ENCODE data around the gene ZFC3H1.
"Not testable (repeated sequence)": the region's sequence is repeated elsewhere in the genome, so short reads cannot be mapped to it uniquely, and the experiment has no call there.

Gene ZFC3H1

DNA sequence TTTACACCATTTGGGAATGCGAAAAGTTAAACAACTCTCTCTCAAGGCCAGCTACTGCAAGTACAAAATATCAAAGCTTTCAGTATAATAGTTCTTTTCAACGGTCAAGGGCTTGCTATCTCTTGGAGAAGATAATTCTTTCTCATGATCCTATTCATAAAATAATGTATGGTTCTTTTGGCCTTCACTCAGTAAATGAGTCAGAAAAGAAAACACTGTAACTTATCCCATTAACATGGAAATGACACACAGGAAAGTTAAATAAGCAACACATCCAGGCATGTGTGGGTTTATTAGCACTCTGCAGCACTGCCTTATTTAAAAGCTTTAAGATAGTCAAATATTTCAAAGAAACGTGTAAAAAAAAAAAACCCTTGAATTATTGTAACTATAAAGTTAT lies 36.9 kb downstream of the ZFC3H1 start:
- no peak for DNase-seq

DNA sequence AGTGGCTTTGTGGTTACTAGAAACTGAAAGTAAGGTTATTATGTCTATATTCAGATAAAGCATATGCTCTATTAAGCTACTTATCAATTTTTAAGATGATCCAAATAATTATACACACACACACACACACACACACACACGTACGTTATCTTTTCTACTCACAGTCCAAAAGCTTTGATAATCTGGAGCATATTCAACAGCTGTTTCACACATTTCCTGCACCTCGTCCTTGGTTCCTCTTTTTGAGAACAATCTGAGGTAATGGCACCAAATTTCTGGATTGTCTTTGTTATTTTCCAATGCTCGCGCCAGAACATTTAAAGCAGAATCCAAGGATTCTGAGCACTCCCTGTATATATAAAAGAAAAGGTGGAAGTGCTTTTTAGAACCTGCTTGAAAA lies 37.5 kb downstream of the ZFC3H1 start:
- peak; percentile 29 to 36 for DNase-seq

DNA sequence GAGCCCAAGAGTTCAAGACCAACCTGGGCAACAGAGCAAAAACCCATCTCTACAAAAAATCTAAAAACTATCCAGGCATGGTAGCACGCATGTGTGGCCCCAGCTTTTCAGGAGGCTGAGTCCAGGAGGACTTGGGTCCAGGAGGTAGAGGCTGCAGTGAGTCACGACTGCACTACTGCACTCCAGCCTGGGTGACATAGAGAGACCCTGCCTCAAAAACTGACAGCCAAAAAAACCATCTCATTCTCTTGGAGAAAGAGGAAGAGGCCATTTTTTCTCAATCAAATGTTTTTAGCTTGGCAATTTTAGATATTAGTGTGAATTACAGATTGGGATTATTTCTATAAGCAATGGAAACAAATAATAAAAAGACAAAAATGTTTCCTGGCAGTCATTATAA lies 38.2 kb downstream of the ZFC3H1 start:
- DNase-seq: no peak

DNA sequence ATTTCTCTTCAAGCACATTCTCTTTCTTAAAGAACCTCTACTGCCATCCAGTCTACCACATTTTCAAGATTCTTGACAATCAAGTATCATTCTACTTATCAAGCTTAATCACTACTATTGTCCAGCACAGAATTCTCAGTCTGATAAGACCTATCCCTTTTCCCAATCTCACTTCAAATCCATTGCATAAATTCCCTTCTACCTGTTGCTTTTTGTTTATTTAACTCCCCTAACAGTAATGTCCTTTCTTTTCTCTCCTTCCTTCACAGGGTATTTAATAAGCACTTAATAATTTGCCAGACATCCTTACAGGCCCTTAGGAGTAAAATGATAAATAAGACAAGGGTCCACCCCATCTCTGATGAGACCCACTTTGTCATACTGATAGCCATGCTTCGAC lies 41.7 kb downstream of the ZFC3H1 start:
- no peak for DNase-seq

DNA sequence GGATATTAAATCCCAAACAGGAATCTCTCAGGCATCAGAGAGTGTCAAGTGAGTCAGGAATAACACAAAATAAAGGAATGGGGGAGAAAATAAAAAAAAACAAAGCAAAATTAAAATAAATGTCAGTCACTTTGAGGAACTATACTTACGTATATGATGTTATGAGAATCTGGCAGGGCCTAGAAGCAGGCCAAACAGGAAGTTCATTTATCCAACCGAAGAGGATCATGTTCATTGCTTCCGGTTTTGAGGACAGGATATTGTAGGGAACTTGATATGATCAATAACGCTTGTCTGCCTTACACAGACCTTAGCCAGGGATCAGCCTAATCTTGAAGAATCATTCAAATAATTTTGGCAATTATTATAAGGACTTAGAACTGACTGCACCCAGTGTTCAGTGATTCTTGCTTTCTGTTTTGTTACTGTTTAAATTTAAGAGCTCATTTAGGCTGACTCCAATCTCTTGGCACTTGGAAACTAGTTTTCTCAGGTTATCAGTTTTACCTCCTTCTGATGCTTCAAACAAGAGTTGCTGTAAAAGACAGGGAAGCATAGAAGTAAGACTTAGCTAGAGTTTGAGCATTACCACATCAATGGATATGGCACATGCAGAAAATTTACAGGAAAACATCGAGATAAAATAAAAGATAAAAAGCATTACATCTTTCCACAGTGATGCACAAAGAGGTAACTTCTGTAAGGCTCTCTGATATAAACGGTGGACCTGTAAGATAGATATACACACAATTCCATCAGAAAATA lies 53.4 kb downstream of the ZFC3H1 start:
- DNase-seq: peak; percentile 43 to 62

DNA sequence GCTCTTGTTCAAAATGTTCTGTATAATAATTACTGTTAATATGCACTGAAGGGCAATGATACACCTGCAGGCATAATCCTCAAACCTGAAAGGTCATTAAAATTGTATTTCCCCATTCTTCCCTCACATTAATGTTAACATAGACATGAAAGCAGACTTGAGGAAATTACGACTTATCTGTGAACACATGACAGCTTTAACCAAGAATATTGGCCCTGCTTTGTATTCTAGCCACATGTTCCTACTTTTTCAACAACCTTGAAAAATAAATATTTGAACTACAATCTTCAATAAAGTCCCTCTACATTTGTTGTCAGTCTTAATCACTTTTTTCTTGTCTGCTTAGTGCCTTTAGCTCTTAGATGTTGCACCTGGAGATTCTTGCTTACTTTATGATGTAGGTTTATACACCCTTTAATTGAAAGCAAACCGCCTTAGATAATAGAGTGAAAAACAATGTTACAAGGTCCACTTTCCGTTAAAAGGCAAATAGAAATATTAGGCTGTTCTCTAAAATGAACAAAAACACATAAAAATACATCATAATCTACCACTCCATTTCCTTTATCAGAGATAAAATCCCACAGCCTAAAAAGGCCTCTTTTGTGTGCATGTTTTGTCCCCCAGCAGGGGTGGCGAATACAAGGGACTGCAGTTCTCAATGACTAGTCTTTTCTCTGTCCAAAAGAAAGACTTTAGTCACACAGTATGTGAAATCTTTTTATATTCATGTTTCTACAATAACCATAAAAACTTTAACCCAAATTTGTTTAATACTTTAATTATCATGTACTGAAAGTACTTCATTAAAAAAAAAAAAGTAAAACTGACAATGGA lies 55.9 kb downstream of the ZFC3H1 start:
- DNase-seq: no peak

DNA sequence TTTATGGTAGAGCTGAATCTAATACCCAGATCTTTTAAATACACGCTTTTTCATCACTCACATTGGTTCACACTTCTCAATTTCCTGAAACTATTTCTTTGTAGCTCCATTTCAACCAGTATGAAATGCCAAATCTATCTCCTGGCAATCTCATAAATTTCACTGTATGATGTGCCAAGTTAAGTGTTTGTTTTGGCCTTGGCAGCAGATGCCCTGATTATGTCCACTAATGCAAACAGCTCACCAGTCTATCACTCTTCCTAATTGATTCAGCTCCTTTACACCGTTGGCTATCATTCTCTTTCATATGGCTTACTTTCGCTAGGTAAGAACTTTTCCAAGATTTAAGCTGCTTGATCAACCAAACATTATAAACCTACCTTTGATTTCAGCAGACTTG lies 58.6 kb downstream of the ZFC3H1 start:
- no peak for DNase-seq

DNA sequence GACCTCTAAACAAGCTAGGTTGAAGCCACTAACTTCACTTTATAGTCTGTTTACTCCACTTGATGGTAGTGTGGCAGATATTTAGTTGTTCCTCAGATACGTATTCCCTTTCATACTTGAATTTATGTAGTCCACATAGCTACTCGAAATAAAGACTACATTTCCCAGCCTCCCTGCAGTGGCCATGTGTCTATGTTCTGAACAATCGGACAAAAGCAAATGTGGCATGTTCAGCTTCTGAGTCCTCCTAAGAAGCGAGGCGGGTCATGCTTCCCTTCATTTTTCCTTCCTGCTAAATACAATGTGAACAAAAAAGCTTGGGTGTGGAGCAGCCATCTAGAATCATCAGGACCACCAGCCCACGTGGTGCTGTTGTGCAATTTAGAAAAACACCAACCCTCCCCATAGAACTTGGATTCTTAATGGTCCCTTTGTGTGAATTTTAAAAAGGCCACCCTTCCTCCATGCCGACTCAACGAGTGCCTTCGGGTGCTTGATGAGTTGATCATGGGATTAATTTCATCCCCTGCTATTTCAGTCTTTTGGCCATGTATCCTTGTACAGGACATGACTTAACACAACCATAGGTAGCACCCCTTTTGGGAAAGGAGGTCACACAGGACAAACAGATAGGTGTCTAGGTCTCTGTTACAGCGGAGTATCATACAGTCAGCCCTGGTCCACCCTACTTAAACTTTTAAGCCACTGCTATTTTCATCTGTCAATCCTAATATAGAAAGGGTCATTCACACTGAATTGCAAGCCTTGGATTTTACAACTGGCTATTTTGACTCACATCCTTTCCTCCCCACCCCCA lies 60.7 kb downstream of the ZFC3H1 start:
- no peak for DNase-seq

DNA sequence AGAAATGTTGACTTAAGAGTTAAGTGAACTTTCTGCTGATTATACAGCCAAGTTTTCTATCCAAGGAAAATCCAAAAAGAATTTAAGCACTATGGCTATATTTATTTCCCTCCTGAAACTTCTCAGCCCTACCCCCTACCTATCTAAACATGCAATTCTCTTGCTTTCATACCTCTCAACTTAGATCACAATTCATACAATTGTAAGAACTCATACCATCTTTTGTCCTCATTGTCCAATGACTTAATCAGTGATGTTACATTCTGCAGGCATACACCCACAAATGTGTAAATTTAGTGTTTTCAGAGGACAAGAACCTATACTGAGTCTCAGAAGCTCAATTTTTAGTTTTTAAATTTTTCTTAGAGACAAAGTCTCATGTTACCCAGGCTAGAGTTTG lies 62.1 kb downstream of the ZFC3H1 start:
- DNase-seq: no peak

DNA sequence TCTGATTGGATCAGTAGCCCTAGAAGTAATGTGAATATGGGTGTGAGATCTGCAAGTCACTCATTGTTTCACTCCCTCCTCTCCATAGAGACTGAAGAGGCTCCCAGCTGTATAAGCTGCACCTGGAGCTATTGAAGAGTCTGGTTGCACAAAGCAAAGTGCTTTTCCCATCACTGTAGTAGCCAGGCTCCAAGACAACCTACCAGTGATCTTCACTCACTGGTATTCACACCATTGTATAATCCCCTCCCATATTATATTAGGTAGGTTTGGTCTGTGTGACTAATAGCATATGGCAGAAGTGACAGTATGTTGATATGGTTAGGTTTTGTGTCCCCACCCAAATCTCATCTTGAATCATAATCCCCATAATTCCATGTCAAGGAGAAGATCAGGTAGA lies 64.4 kb downstream of the ZFC3H1 start:
- no peak for DNase-seq

DNA sequence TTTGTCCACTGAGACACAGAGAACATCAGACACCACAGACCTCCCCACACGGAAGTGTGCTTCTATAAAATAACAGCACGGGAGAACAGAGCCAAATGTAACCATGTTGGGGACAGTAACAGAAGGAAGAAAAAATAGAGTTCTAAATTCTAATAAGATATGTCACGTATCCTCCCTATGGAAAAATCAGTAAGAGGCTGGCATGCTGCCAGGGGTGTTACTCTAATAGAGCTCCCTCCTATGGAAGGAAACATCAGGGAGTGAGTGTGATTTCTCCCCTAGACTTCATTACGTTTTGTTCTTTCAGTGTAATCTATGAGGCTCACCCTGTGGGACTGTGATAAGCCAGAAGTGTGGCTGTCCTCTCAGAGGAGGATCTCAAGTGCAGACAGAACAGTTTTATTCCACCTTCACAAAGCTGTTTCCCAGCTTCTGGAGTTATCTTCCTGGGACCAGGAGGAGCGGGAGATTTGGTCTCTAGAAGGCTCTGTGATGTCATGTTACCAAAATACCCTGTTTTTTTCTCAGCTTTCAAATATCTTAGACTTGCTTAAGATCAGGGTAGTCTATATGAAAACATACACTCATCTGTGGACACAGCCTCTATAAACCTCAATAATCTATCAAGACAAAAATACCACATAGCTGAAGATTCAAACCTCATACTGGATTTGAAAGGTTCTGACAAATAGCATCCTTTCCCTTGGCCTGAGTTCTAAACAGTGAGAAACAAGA lies 69.3 kb downstream of the ZFC3H1 start:
- DNase-seq: no peak

DNA sequence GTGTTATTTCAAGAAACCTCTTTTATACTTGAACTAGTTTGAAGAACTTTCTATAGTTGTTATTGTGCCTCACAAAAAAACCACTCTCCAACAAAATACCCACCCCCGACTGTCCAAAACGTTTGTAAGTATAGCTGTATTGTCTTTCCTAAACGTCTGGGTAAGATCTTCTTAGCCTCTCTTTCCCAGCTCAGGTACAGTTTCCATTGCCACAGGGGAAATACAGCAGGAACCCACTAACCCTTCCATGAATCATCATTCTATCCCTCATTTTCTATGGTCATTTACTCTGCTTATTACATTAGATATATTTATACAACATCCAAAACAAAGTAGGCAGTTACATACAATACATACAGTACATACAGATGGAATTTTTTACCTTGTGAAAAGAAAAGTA lies 70.8 kb downstream of the ZFC3H1 start:
- no peak for DNase-seq

DNA sequence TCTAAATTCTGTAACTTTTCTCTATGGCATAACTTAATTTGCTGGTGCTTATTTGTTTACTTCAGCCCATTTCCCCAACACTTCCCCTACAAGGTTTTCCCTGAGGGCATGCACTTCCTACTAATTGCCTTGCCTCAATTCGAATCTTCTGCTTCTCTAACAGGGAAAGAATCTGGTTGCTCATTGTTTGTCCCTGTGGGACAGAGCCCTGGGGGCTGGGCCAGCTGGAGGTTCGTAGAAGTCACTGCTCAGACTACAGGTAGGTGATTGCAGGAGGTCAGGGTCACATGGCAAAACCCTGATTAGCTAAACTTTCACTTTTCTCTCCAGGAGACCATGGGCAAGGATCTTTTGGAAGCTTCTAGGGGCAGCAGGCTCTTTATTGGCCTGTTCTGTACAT lies 72.0 kb downstream of the ZFC3H1 start:
- DNase-seq: no peak

DNA sequence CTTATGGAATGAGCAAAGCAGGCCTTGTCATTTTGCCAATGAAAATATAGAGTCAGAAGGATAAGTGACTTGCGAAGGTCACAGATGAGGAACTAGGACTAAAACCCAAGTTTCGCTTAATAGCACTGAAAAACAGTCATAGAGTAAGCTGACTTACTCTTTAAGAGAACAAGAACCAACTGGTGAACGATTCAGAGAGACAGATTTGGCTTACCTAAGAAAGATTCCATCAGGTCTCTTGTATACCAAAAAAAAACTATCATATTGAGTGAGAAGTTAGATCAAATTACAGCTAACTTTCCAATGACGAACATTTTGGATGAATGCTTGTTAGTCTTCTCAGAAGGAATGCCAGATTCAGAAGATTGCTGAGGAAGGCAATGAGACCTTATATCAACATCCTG lies 74.2 kb downstream of the ZFC3H1 start:
- no peak for DNase-seq

DNA sequence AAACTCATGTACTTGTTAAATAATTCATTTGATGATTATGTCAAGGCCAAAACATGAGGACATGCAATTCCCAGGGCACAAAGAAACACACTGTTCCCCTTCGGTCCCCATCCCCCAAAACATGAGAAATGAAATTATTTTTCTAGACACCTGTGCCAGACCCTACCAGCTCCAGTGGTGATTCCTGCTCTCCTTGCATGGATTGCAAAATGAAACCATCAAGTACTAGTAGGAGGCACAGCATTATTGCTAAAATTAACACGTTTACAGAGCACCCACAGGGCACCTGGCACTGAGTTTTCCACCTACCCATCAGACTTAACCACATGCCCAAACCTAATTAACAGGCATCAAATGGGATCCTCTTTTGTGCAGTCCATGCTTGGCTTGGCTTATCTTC lies 76.6 kb downstream of the ZFC3H1 start:
- no peak for DNase-seq

DNA sequence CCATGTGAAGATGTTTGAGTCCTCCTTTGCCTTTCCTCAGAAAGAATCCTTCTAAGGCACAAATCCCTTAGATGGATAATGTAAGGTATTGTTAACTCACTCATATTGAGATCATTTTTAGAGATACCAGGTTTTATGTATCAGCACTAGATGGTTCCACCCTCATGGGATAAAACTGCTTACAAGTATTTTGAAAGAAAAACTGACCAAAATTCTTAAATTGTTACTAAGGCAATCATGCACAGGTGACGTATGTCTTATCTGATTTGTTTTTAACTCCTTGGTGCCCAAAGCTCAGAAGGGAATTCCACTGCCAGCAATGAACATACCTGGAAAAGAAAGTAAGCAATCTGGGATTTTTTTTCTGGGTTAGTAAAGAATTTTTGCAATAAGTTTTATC lies 78.4 kb downstream of the ZFC3H1 start:
- DNase-seq: no peak

DNA sequence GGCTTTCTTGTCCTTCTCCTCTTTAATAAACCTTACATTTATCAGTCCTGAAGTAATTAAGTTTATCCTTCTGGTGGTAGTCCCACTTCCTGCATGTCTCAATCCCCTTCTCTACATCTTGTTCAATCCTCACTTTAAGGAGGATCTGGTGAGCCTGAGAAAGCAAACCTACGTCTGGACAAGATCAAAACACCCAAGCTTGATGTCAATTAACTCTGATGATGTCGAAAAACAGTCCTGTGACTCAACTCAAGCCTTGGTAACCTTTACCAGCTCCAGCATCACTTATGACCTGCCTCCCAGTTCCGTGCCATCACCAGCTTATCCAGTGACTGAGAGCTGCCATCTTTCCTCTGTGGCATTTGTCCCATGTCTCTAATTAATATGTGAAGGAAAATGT lies 79.3 kb downstream of the ZFC3H1 start:
- DNase-seq: no peak

DNA sequence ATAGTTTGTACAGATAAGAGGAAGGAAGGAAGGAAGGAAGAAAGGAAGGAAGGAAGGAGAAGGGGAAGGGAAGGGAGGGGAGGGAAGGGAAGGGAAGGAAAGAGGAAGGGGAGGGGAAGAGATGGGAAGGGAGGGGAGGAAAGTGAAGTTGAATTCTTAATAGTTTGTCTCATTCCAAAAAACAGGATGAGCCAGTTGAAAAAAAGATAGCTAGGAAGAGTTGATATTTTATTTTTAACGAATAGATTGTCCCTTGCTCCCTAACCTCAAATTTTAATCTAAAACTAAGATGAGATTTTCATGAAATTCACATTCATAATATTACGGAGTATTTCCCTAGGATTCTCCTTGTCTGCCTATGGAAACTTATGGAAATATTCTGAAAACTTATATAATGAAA lies 80.7 kb downstream of the ZFC3H1 start:
- DNase-seq: no peak

DNA sequence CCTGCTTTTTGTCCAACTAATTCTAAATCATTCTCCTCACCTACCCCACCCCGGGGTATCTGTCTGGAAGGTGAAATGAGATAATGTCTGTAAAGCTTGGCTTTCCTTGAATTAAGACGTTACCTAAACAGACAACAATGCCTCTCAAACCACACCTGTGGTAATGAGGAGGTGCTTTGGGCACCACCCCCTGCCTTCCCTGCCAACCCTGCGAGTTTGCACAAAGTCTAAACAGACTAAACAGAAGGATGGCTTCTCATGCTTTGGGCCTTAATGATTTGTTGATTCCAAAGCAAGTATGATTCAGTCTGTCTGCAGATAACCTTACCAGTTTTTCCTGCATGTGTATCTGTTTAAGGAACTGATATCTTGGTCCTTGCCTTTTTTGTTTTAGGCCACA lies 82.4 kb downstream of the ZFC3H1 start:
- no peak for DNase-seq

DNA sequence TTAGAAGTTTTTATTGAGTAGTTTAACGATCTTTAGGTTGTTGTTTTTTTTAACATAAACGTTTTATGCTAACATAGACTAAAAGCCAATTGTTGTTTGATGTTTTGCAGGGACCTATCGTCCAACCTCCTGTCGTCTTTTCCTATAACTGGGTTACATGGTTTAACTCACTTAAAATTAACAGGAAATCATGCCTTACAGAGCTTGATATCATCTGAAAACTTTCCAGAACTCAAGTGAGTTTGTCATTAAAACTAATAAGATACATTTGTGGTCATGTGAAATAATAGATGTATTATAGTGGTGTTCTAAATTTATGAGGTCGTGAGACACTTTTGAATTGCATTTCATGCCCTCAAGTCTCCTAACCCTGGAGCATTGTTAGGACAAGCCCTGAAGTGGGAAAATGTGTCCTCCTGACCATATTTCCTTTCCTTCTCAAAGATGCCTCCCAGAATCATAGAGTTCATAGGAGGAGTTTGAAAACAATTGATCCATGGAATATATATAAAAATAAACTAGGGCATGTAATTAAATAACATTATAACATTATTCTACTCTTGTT lies 84.9 kb downstream of the ZFC3H1 start:
- DNase-seq: no peak

DNA sequence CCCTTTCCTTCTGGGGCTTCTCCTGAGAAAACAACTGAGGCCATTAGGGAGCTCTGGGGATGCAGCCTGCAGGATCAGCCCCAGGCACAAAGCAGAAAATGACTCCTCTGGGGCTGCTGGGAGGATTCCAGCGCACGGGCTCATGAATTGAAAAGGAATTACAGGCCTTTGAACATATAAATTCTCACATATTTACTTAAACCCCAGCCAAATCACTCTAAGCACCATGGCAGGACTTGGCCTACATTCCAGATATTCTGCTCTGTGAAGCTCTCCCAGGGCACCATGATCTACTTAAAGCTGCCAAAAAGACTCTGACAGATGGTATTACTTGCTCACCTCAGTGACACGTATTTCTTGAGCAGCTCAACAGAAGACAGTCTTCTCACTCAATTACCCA lies 87.2 kb downstream of the ZFC3H1 start:
- no peak for DNase-seq

DNA sequence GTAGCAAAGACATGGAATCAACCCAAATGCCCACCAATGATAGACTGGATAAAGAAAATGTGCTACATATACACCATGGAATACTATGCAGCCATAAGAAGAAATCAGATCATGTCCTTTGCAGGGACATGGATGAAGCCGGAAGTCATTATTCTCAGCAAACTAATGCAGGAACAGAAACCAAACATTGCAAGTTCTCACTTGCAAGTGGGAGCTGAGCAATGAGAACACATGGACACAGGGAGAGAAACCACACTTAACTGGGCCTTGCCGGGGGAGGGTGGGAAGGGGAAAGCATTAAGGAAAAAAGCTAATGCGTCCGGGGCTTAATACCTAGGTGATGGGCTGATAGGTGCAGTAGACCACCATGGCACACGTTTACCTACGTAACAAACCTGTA lies 93.8 kb downstream of the ZFC3H1 start:
- not testable (repeated sequence) for DNase-seq

All from inflammatory macrophage (primary cell).